ENCODE results near the gene ENDOU. TPM values are rescaled to one million over a fixed set of nuclear protein-coding genes. Genes with fewer than 3 reads are reported as not detected.

The ENDOU gene
- total and polyA plus RNA-seq, 2 donors (not counting 3 experiments of a cell fraction or from before 2014, with no cell fraction given), result not detected

DNA sequence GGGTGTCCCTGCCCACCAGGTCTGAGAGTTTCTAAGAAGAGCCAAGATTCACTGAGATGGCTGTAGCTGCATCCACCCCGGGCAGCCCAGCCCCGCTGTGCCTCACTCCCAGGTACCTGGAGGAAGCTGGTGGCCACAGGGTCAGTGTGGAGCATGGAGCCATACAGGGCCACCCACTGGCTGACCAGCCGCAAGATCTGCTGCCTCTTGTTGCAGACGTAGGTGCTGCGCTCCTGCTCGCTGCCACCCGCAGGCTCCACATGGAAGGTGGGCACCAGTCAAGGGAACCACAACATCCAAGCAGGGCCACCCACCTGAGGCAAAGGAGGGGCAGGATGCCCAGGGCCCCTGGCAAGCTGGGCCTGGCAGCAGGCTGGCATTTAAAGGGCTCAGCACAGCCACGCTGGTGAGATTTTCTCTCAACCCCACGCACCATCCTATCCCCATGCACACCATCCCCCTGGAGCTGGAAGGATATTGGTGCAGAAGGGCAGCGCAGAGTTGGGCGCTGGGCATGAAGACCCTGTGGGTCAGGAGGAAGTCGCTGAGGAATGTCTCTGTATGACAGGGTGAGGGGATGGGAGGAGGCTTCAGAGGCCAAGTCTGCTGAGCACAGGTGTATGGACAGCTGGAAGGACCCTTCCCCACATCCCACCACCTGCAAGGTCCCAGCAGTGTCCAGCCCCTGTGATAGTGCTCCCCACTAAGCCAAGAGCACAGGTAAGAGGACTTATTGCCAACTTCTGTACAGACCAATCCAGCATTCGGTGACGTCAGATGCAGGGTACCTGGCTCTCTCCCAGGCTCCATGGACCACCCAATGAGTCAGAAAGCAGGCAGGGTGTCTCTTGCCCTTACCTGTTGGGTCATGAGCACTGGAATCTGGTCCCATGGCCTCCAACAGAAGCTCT lies 22.6 kb upstream of the ENDOU start:
- Histone ChIP-seq H3K9me3 (replicated peaks; ENCODE audit: control insufficient read depth, insufficient read depth, low read length) (no peaks in the 10 kb centered on the region), H3K27ac (ENCODE audit: insufficient read depth, low read depth, low read length) (no peak overlapping the region), H3K4me2 (ENCODE audit: insufficient read depth, low read length) (no peak overlapping the region), H3K79me2 (ENCODE audit: control insufficient read depth, insufficient read depth, low read length) (peaks cover 5% of the 10 kb centered on the region), H3K4me1 (ENCODE audit: control insufficient read depth, extremely low read depth, insufficient read depth, low read length) (peaks cover 3% of the 10 kb centered on the region), H3K27me3 (ENCODE audit: control insufficient read depth in 2 of 2, insufficient read depth in 2 of 2, low read length in 2 of 2) (no peaks in the 10 kb centered on the region), H3K36me3 (ENCODE audit: control insufficient read depth in 2 of 2, extremely low read depth in 1 of 2, insufficient read depth in 2 of 2, low read length in 2 of 2) (peaks cover 6 to 55% of the 10 kb centered on the region in 2 experiments), H4K20me1 (replicated peaks; ENCODE audit: control insufficient read depth, extremely low read depth, insufficient read depth, low read length) (no peaks in the 10 kb centered on the region), H3K9me1 (replicated peaks; ENCODE audit: control insufficient read depth, extremely low read depth, insufficient read depth, low read length) (no peaks in the 10 kb centered on the region), H3K4me3 (replicated peaks in 1 of 3; ENCODE audit: insufficient read depth in 1 of 3, low read depth in 1 of 3, low read length in 3 of 3) (no peak overlapping the region), H2AFZ (ENCODE audit: low read depth, low read length) (no peak overlapping the region), H3K9ac (replicated peaks; ENCODE audit: extremely low read depth, insufficient read depth, low read length) (no peak overlapping the region)
- no peak for TF ChIP-seq POLR2A (IDR thresholded peaks at IDR 0.05; ENCODE audit: low read depth, low read length)
- no peak for TF ChIP-seq POLR2AphosphoS5 (IDR thresholded peaks at IDR 0.05; ENCODE audit: insufficient read depth, low read depth, low read length)
- no peak for TF ChIP-seq GATA2 (IDR thresholded peaks at IDR 0.05; ENCODE audit: insufficient read depth, insufficient read length, low read depth, low read length)
- no peak for TF ChIP-seq EZH2 (IDR thresholded peaks at IDR 0.05; ENCODE audit: borderline replicate concordance, low read depth, low read length, severe bottlenecking)
- no peak for TF ChIP-seq MYC (IDR thresholded peaks at IDR 0.05; ENCODE audit: low read depth, low read length)
- TF ChIP-seq JUN (IDR thresholded peaks at IDR 0.05; ENCODE audit: borderline replicate concordance, insufficient read depth, insufficient read length, low read depth), result no peak
- FAIRE-seq (no peak), DNase-seq (ENCODE audit: low read depth, low spot score) (no peak)
- intact Hi-C loops (cut with micrococcal nuclease) (no loop called here), dilution Hi-C loops (cut with MboI; ENCODE audit: extremely low pct_ligation_motif_present, low sequenced_read_pairs) (no loop called here)
- POLR2A ChIA-PET, result no interaction called here
- CTCF ChIA-PET, result interaction anchor here (1.1 kb wide), 1 partner anchor 19 kb away, joined by 5 read pairs; no protein-coding TSS in a partner anchor
- BruUV-seq (replicated peaks), result no TSS peak

DNA sequence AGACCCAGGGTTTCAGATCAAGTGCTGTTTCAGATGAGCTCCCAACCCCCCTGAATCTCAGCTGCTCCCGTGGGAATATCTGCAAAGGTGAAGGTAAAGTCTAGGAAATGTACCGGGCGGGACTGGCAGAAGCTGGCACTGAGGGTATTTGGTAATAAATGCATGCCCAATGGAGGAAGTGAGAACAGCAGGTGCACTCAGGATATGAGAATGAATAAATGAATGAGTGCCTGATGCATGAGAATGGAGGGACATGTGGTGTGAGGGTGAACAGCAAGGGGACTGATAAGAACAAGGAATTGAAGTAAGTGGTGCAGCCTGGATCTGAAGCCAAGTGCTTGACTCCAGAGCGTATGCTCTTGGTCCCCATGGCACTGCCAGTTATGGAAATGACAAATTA lies 21.8 kb upstream of the ENDOU start:
- no peak overlapping the region for H2AFZ ChIP-seq (ENCODE audit: low read depth, low read length)
- TF ChIP-seq POLR2A (IDR thresholded peaks at IDR 0.05; ENCODE audit: low read depth, low read length) (no peak), POLR2AphosphoS5 (IDR thresholded peaks at IDR 0.05; ENCODE audit: insufficient read depth, low read depth, low read length) (no peak), FOS (IDR thresholded peaks at IDR 0.05; ENCODE audit: borderline replicate concordance, insufficient read depth, low read length) (no peak), GATA2 (IDR thresholded peaks at IDR 0.05; ENCODE audit: insufficient read depth, insufficient read length, low read depth, low read length) (no peak), CTCF (IDR thresholded peaks at IDR 0.05; ENCODE audit: extremely low read depth in 1 of 2, insufficient read depth in 1 of 2, low read depth in 1 of 2, low read length in 2 of 2) (no peak), MYC (IDR thresholded peaks at IDR 0.05; ENCODE audit: low read depth, low read length) (no peak), EZH2 (IDR thresholded peaks at IDR 0.05; ENCODE audit: borderline replicate concordance, low read depth, low read length, severe bottlenecking) (no peak), JUN (IDR thresholded peaks at IDR 0.05; ENCODE audit: borderline replicate concordance, insufficient read depth, insufficient read length, low read depth) (no peak), MAX (IDR thresholded peaks at IDR 0.05; ENCODE audit: insufficient read depth, insufficient read length) (no peak)
- peaks cover 3% of the 10 kb centered on the region for H3K79me2 ChIP-seq (ENCODE audit: control insufficient read depth, insufficient read depth, low read length)
- DNase-seq (ENCODE audit: low read depth, low spot score) (no peak), FAIRE-seq (no peak)
- H3K36me3 ChIP-seq (ENCODE audit: control insufficient read depth in 2 of 2, extremely low read depth in 1 of 2, insufficient read depth in 2 of 2, low read length in 2 of 2), result peaks cover 6 to 53% of the 10 kb centered on the region in 2 experiments
- H3K4me3 ChIP-seq (replicated peaks in 1 of 3; ENCODE audit: insufficient read depth in 1 of 3, low read depth in 1 of 3, low read length in 3 of 3), result no peak overlapping the region
- intact Hi-C loops (cut with micrococcal nuclease) (no loop called here), dilution Hi-C loops (cut with MboI; ENCODE audit: extremely low pct_ligation_motif_present, low sequenced_read_pairs) (no loop called here)
- no peak overlapping the region for H3K9ac ChIP-seq (replicated peaks; ENCODE audit: extremely low read depth, insufficient read depth, low read length)
- H3K9me1 ChIP-seq (replicated peaks; ENCODE audit: control insufficient read depth, extremely low read depth, insufficient read depth, low read length), result no peaks in the 10 kb centered on the region
- no TSS peak for BruUV-seq (replicated peaks)
- ChIA-PET CTCF (interaction anchor here (1.0 to 1.1 kb wide), 2 partner anchors 20 kb away, joined by 5 to 6 read pairs; no protein-coding TSS in a partner anchor), POLR2A (no interaction called here)
- H4K20me1 ChIP-seq (replicated peaks; ENCODE audit: control insufficient read depth, extremely low read depth, insufficient read depth, low read length), result no peaks in the 10 kb centered on the region
- no peaks in the 10 kb centered on the region for H3K27me3 ChIP-seq (ENCODE audit: control insufficient read depth in 2 of 2, insufficient read depth in 2 of 2, low read length in 2 of 2)
- H3K9me3 ChIP-seq (replicated peaks; ENCODE audit: control insufficient read depth, insufficient read depth, low read length), result no peaks in the 10 kb centered on the region
- no peaks in the 10 kb centered on the region for H3K4me1 ChIP-seq (ENCODE audit: control insufficient read depth, extremely low read depth, insufficient read depth, low read length)
- no peak overlapping the region for H3K4me2 ChIP-seq (ENCODE audit: insufficient read depth, low read length)
- H3K27ac ChIP-seq (ENCODE audit: insufficient read depth, low read depth, low read length), result no peak overlapping the region

Data from endothelial cell of umbilical vein (primary cell).